Esophagus squamous epithelium (tissue), 4 donors: ENCODE data around the gene HOXA7.

Source experiments
- CTCF ChIP-seq, 6 experiments: fragments of 450-650 bp in 4 of 6; fragments of 200-600 bp in 2 of 6; sonication (generic) in 2 of 6; IDR thresholded peaks; one replicate each; pipeline ENCODE4 v1.5.1; 2016 to 2019; ENCODE audit warnings: antibody characterized with exemption in 6 of 6, mild to moderate bottlenecking in 4 of 6, moderate library complexity in 4 of 6
- POLR2A ChIP-seq, 4 donors: fragments of 450-650 bp; IDR thresholded peaks; one replicate each; pipeline ENCODE4 v1.6.1; 2017; ENCODE audit warnings: antibody characterized with exemption in 4 of 4, mild to moderate bottlenecking in 4 of 4, moderate library complexity in 3 of 4

GRCh38 chr7:27182285-27182841 lies 25.9 kb upstream of the HOXA7 start:
- TF ChIP-seq CTCF (IDR thresholded peaks at IDR 0.05): no peak
- no peak for TF ChIP-seq POLR2A (IDR thresholded peaks at IDR 0.05)
